ENCODE results near the gene RASAL2. TPM values are rescaled to one million over a fixed set of nuclear protein-coding genes. Genes with fewer than 3 reads are reported as not detected.
"Not testable (repeated sequence)": the region's sequence is repeated elsewhere in the genome, so short reads cannot be mapped to it uniquely, and the experiment has no call there.

The RASAL2 gene
- total RNA-seq, 1 donor from 2014 or later: not detected

DNA sequence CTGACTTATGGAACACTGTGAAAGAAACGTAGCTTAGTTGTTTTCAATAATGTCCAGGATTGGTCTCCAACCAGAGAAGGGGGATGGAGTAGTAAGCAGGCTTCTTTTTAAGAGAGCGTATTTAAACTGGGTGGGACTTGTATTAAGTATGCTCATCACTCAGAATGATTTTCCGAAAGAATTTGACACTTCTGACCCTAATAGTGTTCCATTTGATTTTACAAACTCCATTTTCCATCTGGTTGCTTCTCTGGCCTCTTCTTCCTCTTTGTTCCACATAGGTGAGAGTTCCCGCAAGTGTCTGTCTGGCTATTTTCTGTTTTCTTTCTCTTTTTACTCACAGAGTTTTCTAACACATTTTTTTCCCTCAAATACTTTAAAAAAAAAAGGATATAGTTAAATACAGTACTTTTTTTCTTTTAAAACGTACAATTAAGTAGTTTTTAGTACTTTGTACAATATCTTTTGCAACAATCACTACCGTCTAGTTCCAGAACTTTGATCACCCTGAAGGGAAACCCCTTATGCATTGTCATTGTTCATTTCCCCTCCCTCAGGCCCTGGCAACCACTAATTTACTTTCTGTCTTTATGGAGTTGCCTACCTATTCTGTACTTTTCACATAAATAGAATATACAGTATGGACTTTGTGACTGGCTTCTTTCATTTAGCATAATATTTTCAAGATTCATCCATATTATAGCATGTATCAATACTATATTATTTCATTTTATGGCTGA lies 67.0 kb downstream of the RASAL2 start:
- intact Hi-C loops (cut with micrococcal nuclease): no loop called here

DNA sequence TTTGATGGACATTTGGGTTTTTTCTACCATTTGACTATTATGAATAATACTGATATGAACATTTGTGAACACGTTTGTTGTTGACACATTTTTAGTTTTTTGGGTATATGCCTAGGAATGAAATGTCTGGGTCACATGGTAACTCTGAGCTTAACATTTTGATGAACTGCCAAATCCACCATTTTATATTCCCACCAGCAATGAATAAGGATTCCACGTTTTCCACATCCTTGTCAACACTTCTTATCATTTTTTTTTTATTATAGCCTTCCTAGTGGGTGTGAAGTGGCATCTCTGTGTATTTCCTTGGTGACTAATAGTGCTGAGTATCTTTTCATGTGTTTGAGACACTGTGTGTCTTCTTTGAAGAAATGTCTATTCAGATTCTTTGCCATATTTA lies 67.6 kb downstream of the RASAL2 start:
- intact Hi-C loops (cut with micrococcal nuclease): no loop called here

DNA sequence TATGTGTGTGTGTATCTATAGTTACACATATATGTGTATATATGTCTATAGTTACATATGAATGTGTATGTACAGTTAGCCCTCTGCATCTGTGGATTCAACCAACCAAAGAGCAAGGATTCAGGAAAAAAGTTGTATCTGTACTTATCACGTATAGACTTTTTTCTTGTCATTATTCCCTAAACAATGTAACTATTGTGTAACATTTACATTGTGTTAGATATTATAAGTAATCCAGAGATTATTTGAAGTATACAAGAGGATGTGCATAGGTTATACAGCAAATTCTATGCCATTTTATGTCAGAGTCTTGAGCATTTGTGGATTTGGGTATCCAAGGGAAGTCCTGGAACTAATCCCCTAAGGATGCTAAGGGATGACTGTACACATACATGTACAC lies 71.3 kb downstream of the RASAL2 start:
- intact Hi-C loops (cut with micrococcal nuclease): no loop called here

DNA sequence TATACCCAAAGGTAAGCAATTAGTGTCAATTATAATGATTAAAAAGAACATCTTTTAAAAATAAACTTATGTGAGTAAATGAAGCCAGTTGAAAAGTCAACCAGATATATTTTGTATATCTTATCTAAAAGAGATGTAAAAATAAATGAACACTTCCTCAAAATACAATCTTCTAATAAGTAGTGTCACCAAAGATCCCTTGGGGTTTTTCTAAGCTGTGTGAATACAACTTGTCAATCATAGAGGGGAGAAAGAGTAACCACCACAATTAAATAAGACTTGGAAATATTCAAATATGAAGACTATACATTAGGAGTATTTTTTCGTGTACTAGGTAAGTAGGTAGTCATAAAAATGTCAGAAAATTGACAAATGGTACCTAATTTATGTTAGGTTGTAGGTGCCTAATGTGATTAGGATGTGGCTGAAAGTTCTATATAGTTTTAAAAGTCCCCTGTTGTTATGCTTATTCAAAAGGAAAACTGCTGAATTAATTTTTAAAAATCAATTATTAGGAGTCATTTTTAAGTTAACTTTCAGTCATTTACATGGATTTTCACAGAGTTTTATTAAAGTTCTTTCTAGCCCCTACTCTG lies 72.6 kb downstream of the RASAL2 start:
- intact Hi-C loops (cut with micrococcal nuclease): no loop called here

DNA sequence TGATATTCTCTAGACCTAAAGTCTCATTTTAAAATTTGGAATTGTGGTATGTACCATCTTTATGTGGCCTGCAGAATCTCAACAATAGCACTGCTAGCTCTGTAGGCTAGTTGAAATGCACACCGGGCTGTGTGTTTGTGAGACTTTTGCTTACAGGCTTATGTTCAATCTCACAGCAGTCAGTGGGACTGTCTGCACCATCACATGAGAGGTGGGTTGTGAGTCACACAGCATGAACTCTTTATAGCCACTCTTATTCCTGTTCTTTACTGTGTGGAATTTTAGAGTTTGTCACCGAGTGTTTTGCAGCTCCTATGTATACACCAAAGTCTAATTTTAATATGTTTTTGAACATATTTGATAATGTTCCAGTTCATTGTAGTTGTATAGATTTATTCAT lies 74.6 kb downstream of the RASAL2 start:
- intact Hi-C loops (cut with micrococcal nuclease): no loop called here

DNA sequence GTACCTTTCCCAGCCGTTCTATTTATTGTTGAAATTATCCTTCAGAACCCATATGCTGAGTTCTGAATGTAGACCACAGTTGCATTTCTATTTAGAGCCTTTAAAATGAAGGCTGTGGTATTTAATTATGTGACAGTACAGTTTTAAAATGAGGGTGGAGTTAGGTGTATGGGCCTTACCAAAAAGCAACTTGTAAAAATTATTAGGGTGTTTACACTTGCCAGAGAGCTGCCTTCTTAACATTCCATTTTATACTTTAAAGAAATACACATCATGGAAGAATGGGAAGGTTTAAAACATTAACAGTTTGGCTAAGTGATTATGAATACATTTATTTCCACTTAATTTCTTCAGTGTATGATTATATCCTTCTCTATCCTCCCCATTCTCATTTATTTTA lies 75.7 kb downstream of the RASAL2 start:
- intact Hi-C loops (cut with micrococcal nuclease): no loop called here

DNA sequence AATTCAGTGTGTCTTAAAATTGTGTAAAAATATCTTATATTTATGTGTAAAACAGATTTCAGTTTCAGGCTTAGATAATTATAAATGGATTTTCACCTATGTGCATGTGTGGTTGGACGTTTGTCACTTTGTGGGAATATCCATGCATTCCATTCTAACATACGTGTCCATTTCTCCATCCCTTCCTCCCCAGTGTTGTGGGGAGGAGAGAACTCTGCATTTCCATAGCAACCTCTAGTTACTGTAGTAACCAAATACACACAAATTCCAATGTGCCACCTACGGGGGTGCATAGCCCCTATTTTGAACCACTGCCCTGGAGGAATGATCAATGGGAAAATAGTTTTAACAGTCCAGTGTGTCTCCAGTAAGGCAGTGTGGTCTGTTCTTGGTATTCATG lies 79.0 kb downstream of the RASAL2 start:
- intact Hi-C loops (cut with micrococcal nuclease): no loop called here

DNA sequence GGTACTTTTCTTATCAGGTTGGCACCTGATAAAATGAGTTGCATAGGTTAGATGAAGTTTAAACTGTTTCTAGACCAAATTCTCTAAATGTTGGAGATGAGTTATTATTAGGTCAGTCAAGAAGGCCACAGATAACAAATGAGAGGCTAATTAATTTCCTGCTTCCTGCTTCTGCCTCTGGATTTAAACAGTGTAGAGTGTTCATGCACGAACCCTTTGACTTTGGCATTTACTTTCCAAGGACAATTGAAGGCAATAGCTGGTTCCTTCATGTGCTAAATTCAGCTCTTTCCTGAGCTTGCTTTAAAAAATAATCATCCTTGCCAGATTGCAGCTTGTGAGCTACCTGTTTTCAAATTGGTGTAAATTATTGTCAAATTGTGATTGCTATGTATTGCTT lies 80.6 kb downstream of the RASAL2 start:
- intact Hi-C loops (cut with micrococcal nuclease): no loop called here

GRCh38 chr1:178180405-178180804 lies 86.5 kb downstream of the RASAL2 start:
- intact Hi-C loops (cut with micrococcal nuclease): no loop called here

DNA sequence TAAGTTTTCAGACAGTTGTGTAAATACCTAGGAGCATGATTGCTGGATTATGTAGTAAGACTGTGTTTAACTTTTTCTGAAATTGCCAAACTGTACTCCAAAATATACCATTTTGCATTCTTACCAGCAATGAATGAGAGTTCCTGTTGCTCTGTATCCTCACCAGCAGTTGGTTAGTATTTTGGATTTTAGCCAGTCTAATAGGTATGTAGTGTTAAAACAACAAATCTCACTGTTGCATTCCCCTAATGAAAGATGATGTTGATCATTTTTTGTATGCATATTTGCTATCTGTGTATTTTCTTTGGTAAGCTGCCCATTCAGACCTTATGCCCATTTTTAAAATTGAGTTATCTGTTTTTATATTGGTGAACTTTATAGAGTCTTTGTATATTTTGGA lies 89.9 kb downstream of the RASAL2 start:
- intact Hi-C loops (cut with micrococcal nuclease): no loop called here

DNA sequence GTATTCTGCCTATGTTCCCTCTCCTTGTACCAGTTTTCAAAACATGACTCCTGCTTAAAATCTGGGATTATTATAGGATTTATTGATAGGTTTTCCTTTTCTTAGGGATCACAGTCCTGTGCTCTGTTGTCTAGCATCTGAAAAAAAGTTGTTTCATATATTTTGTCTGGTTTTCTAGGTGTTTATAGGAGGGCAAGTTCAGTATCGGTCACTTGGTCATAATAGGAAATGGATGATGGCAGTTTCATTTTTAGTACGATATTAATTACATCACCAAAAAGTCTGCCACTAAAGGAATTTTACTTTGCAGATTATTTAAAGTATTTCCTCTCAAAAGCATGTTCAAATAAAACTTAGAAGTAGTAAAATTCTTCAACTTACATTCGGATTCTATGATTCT lies 94.4 kb downstream of the RASAL2 start:
- intact Hi-C loops (cut with micrococcal nuclease): no loop called here

DNA sequence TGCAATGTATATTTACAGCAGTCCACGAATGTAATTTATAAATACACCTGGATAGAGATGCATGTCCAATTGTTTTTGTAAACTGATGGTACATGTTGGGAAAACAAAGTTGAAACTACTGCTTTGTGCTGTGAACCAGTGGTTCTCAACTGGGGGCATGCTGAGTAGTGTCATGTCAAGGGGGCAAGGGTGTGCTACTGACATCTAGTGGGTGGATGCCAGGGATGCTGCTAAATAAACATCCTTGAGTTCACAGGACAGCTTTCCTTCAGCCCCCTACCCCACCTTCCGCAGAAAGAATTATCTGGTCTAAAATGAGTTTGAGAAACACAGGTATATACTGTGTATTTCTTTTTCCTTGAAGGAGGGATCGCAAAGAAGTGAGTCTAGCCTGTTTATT lies 95.9 kb downstream of the RASAL2 start:
- intact Hi-C loops (cut with micrococcal nuclease): no loop called here

- intact Hi-C loops (cut with micrococcal nuclease): no loop called here
Observed at GRCh38 chr1:178190881-178191280, 97.0 kb downstream of the RASAL2 start.

DNA sequence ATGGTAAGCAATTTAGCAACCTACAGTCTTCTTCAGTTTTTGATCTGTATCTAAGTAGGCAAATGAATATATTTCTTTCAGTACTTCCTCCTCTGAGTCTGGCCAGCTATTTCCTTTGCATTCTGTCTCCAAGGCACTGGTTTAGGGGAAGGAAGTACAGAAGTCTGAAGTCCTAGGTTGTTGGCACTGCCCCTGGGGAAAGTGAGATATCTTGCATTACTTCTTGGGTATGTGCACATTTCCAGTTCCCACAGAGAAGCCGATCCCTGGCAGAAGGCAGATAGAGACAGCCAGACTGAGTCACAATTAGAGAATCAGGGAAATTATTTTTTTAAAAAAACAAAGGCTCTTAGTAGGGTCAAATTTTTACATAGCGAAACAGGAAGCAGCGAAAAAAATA lies 98.8 kb downstream of the RASAL2 start:
- intact Hi-C loops (cut with micrococcal nuclease): no loop called here

GRCh38 chr1:178196631-178197030 lies 102.7 kb downstream of the RASAL2 start:
- intact Hi-C loops (cut with micrococcal nuclease): no loop called here

- intact Hi-C loops (cut with micrococcal nuclease): not testable (repeated sequence)
Observed at GRCh38 chr1:178202095-178202494, 108.2 kb downstream of the RASAL2 start.

- intact Hi-C loops (cut with micrococcal nuclease): not testable (repeated sequence)
Observed at GRCh38 chr1:178202546-178202945, 108.6 kb downstream of the RASAL2 start.

GRCh38 chr1:178208269-178208856 lies 114.5 kb downstream of the RASAL2 start:
- intact Hi-C loops (cut with micrococcal nuclease): not testable (repeated sequence)

- intact Hi-C loops (cut with micrococcal nuclease): no loop called here
Observed at GRCh38 chr1:178209935-178210334, 116.0 kb downstream of the RASAL2 start.

DNA sequence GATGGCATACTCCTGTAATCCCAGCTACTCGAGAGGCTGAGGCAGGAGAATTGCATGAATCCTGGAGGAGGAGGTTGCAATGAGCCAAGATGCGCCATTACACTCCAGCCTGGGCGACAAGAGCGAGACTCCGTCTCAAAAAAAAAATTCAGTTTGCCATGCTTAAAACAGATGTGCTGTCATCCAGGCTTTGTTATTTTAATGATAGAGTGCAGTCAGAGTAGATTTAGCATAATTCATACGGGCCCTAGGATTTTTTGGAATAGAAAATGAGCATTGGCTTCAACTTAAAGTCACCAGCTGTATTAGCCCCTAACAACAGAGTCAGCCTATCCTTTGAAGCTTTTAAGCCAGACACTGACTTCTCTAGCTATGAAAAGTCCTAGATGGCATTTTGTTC lies 124.6 kb downstream of the RASAL2 start:
- intact Hi-C loops (cut with micrococcal nuclease): no loop called here

DNA sequence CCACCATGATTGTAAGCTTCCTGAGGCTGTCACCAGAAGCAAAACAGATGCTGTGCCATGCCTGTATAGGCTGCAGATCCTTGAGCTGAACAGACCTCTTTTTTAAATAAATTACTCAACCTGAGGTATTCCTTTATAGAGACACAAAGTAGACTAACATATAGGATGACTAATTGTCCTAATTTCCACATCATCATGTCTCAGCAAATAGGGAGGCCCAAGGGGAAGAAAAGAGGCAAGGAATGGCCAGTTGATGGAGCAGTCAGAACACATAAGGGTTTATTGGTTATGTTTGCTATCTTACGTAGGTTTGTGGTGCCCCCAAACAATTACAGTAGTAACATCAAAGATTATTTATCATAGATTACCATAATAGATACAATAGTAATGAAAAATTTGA lies 126.2 kb downstream of the RASAL2 start:
- intact Hi-C loops (cut with micrococcal nuclease): no loop called here

GRCh38 chr1:178223289-178223688 lies 129.4 kb downstream of the RASAL2 start:
- intact Hi-C loops (cut with micrococcal nuclease): no loop called here

- intact Hi-C loops (cut with micrococcal nuclease): no loop called here
Observed at GRCh38 chr1:178224358-178224757, 130.5 kb downstream of the RASAL2 start.

Measured in T-helper 1 cell treated with Interleukin-12 subunit alpha and Interleukin-12 subunit beta and Interleukin-4 antibody, amounts not matched to agents 30 ng/mL and 1 ng/mL, for 36 hours (primary cell).